ENCODE results near the gene PHACTR3.

- no peak for TF ChIP-seq POLR2A (IDR thresholded peaks at IDR 0.05)
- TF ChIP-seq, protein P1, sequence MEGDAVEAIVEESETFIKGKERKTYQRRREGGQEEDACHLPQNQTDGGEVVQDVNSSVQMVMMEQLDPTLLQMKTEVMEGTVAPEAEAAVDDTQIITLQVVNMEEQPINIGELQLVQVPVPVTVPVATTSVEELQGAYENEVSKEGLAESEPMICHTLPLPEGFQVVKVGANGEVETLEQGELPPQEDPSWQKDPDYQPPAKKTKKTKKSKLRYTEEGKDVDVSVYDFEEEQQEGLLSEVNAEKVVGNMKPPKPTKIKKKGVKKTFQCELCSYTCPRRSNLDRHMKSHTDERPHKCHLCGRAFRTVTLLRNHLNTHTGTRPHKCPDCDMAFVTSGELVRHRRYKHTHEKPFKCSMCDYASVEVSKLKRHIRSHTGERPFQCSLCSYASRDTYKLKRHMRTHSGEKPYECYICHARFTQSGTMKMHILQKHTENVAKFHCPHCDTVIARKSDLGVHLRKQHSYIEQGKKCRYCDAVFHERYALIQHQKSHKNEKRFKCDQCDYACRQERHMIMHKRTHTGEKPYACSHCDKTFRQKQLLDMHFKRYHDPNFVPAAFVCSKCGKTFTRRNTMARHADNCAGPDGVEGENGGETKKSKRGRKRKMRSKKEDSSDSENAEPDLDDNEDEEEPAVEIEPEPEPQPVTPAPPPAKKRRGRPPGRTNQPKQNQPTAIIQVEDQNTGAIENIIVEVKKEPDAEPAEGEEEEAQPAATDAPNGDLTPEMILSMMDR (IDR thresholded peaks at IDR 0.05), result no peak
Observed at GRCh38 chr20:59604741-59605600, 631 bp downstream of the PHACTR3 start.
